Measurements from ENCODE around the gene OGFOD3.

The OGFOD3 gene

DNA sequence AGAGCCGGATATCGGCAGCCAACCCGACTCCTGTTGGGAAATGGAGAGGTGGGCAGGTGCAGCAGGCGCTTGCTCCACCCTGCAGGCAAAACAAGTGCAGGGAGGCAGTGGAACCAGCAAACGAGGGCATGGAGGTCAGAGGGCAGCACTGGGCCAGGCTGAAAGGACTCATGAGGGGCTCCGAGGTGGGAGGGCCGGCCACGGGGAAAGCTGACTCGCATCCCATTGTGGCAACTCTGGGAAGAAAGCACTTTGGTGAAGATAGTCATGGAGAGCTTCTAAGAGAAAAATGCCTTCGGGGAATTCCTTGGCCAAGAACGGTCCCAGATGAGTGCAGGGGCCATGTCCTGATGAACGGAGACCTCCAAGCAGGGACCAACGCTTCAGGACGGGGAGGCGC, 27.7 kb upstream of the OGFOD3 start:
- DNase-seq, result no peak

- no peak for DNase-seq
These were observed 27.2 kb upstream of the OGFOD3 start for GRCh38 chr17:82445542-82445941.

GRCh38 chr17:82444941-82445521, 26.6 kb upstream of the OGFOD3 start:
- no peak for DNase-seq

GRCh38 chr17:82444284-82444893, 26.0 kb upstream of the OGFOD3 start:
- DNase-seq, result no peak

GRCh38 chr17:82443465-82444283, 25.3 kb upstream of the OGFOD3 start:
- no peak for DNase-seq

- DNase-seq, result no peak
These were observed 24.5 kb upstream of the OGFOD3 start for GRCh38 chr17:82442643-82443464.

DNA sequence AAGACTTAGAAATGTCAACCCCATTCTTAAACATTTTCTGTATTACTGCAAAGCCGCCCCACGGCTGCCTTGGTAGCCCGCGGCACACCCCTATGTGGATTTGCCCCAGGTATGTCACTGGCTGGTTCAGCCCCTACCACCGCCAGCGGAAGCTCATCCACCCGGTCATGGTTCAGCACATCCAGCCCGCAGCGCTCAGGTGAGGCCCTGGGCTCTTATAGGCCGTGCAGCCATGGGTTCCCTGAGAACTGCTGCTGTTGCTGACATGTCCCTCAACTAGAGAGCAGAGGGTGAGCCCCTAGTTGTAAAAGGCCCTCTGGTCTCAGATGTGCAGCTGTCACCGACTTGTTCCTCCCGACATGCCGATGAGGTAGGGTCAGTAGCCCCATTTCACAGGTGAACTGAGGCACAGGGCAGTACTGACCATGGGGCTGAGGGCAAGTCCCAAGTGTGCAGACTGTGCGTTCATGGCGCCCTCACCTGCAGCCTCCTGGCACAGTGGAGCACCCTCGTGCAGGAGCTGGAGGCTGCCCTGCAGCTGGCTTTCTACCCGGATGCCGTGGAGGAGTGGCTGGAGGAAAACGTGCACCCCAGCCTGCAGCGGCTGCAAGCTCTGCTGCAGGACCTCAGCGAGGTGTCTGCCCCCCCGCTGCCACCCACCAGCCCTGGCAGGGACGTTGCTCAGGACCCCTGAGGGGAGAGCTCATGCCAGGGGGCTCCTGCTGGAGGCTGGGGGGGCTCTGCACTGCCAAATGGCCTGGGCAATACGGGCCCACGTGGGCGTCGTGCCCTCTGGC, 23.5 kb upstream of the OGFOD3 start:
- no peak for DNase-seq

DNA sequence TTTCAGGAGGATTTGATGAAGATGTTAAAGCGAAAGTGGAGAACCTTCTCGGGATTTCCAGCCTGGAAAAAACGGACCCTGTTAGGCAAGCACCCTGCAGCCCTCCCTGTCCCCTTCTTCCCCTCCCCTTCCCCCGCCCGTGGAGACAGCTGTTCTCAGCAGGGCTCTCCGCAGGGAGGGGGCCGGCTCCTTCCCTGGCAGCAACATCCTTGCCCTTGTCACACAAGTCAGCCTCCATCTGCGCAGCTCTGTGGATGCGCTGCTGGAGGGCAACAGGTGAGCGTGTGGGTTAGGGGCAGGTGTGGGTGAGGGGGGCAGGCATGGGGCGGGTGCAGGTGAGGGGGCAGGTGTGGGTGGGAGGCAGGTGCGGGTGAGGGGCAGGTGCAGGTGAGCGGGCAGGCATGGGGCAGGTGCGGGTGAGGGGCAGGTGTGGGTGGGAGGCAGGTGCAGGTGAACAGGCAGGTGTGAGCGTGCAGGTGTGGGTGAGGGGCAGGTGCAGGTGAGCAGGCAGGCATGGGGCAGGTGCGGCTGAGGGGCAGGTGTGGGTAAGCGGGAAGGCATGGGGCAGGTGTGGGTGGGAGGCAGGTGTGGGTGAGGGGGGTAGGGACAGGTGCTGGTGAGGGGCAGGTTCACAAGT, 22.7 kb upstream of the OGFOD3 start:
- no peak for DNase-seq

GRCh38 chr17:82440469-82440981, 22.1 kb upstream of the OGFOD3 start:
- DNase-seq, result no peak

DNA sequence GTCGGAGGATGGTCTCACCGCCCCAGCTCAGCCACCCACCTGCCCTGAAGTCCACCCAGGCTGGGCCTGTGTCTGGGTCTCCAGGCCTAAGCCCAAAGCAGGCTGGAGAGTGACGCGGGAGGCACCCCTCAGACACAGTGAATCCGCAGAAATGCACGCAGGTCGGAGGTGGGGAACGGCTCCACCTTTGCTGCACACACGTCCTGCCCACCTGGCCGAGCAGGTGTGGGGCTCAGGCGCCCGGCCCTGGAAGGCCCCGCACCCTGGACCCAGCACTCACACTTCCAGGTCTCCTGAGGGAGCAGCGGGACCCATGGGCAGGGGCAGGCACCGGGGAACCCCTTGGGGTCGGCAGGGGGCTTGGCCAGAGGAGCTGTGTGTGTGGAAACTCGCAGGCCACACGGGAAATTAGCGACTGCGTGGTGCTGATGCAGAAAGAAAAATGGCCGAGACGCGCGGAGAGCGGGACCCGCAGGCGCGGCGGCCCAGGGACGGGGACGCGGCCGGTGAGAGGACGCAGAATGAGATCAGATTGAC, 21.5 kb upstream of the OGFOD3 start:
- no peak for DNase-seq

DNA sequence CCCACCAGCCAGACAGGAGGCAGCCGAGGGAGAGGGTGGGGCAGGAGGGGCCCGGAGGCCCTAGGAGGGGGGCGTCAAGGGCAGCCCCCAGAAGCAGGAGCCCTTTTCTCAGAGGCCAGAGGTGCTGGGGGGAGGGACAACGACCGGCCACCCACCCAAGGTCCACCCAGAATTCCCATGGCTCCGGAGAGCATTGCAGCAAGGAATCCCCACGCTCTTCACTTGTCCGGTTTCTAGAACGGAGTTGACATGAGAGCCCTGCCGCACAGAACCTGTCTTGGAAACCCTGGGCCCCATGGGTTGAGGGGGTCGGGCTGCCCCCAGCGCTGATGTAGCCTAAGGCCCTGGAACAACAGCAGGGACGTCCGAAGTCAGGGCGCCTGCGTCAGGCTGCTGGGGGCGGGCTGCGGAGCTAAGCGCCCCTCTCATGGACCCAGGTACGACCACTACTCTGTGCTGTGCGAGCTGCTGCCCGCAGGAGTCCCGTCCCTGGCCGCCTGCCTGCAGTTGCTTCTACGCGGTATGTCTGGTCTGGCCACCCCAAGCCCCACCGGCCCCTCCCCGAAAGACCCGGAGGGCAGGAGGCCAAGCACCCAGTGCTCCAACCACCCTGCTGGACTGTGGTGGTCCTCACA, 20.9 kb upstream of the OGFOD3 start:
- no peak for DNase-seq

- no peak for DNase-seq
These were observed 20.2 kb upstream of the OGFOD3 start for GRCh38 chr17:82438401-82439193.

DNA sequence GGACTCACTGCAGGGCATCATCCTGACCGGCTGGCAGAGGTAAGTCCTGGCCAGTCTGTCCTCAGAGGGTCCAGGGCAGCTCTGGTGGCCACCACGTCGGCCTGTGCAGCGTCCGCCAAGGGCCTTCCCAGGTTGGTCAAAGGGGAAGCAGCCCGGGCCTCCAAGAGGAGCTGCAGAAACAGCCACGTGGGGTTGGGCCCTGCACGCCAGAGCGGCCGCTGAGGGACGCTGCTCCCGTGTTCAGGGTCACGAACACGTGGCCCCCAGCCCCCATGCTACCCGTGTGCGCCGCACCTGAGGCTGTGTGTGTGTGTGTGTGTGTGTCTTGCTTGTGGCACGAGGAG, 18.9 kb upstream of the OGFOD3 start:
- no peak for DNase-seq

DNA sequence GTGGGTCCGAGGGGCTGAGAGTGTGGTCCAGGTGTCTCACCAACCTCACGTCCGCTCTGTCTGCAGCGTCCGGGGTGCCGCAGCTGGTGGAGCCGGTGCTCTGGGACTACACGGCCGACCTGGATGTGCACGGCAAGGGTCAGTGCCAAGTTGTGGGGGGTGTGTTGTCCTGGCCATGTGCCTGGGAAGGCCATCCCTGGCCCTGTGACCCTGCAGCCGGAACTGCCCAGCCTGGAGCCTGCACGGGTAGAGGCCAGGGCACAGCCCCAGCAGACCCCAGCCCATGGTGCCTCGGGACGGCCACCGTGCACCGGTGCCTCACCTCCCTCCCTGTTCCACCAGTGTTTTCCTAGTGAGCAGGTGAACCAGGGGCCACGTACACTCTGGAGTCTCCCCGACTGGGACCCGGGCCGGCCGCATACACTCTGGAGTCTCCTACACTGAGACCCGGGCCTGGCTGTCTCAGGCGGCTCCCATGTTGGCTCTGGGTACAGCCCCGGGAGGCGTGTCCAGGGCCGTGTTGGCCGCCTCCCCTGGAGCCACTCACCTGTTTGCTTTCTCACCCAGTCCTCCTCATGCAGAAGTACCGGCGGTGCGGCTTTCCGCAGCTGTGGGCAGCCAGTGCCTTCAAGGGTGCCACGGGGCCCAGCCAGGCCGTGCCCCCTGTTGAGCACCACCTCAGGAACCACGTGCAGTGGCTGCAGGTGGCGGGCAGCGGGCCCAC, 18.4 kb upstream of the OGFOD3 start:
- DNase-seq, result no peak

GRCh38 chr17:82435601-82436583, 17.5 kb upstream of the OGFOD3 start:
- DNase-seq, result no peak

- DNase-seq, result no peak
These were observed 16.7 kb upstream of the OGFOD3 start for GRCh38 chr17:82435103-82435502.

DNA sequence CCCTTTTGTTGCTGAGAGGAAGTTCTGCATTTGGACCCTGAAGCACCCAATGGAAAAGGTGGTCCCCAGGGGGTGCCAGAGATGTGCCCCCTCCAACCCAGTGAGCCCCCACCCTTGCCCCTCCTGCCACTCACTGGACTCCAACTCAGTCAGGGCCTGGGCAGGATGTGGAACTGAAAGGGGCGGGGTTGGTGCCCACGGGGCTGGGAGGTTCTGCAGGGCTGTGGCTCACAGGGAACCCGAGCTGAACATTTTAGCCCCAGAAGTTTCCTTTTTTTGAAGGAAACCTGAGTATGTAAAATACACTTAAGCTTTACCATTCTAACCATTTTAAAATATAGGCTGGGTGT, 15.8 kb upstream of the OGFOD3 start:
- DNase-seq, result no peak

GRCh38 chr17:82433560-82434215, 15.3 kb upstream of the OGFOD3 start:
- DNase-seq, result no peak
